ENCODE data around the gene TRIM42.

The TRIM42 gene

DNA sequence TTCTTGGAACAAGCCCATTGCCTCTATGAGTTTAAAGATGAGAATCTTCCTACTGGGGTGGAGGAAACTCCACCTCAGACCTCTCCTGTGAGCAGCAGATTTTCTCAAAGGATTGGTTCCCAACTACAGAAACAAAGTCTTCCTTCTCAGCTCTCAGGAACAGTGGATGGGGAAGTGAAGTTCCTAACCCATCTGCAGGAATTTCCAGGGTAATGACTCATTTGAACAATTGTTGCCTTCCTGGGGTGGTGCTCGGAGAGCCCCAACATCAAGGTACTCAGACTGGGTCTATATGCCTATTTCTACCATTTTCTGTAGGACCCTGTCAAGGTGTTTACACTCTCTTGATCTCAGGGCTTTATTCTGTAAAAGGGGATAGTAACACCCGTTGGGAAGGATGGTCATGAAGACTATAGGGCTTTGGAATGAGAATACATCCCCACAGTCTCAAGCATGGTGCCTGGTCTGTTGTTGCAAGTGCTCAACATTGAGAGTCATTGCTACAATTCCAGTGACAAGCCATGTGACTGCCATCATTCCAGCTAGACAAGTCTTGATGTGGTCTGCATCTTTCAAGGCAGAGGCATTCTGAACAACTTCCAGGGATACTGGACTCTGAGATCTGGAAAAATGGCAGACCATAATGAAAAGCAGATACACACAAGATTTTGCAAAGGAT lies 33.0 kb downstream of the TRIM42 start:
- no peak for DNase-seq (ENCODE audit: low spot score)

GRCh38 chr3:140711390-140712035 lies 33.6 kb downstream of the TRIM42 start:
- DNase-seq (ENCODE audit: low spot score) = no peak

DNA sequence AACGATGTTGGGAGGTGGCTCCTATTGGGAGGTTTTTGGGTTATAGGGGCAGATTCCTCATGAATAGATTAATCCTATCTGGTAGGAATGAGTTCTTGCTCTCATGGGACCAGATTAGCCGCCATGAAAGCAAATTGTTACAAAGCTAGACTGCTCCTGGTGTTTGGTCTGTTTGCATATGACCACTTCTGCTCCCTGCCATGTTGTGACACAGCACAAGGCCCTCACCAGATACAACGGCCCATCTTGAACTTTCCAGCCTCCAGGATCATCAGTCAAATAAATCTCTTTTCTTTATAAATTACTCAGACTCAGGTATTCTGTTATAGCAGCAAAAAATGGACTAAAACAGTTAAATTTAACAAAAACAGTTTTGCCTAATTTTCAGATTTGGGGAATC lies 34.4 kb downstream of the TRIM42 start:
- DNase-seq (ENCODE audit: low spot score) = no peak

- no peak for DNase-seq (ENCODE audit: low spot score)
Measured at GRCh38 chr3:140715035-140715434, 37.2 kb downstream of the TRIM42 start.

DNA sequence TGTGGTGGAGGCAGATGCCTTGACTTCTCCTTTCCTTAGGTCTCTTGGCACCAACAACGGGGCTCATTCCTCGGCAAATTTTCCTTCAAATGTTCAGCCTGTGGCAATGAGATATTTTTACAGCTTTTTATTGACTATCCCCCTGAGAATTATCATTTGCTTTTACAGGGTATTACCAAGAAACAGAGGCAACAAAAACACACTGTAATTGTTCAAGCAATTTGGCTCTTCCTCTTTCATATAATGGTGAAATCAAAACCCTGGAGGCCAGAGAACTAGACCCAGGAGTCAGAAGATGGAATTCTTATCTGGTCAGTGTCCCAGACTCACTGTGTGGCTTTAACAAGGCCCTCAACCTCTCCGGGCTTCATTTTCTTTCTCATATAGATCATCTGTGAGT lies 40.1 kb downstream of the TRIM42 start:
- DNase-seq (ENCODE audit: low spot score) = no peak

DNA sequence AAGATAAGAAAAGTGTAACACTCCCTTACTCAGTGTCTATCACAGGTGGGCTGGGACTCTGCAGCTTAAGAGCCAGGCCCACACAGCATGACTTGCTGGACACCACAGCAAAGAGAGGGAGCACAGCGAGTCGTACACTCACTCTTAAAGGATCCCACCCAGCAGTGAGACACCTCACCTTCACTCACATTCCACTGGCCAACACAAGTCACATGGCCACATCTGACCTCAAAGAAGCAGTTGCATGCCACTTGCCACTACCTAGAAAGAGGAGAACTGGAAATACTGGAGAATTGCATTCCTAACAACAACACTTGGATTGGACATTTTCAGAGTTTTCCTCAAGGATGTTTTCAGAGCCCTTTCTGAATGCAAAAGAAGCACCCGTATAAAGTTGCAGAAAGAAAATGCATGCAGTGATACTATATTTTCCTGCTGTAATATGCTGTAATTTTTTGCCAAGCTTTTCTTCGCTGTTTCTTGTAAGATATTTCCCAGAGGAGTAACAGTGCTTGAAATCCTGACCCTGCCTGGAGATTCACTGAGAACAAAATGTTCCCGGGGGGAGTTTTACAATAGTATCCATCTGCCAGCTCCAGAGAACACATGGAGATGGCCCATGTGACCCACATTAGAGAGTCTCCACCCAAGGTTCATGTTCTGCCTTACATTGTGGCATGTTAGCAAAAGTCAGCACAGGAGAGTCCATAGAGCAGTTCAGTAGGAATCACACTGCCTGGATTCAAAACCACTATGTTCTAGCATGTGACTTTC lies 42.2 kb downstream of the TRIM42 start:
- DNase-seq (ENCODE audit: low spot score) = no peak

DNA sequence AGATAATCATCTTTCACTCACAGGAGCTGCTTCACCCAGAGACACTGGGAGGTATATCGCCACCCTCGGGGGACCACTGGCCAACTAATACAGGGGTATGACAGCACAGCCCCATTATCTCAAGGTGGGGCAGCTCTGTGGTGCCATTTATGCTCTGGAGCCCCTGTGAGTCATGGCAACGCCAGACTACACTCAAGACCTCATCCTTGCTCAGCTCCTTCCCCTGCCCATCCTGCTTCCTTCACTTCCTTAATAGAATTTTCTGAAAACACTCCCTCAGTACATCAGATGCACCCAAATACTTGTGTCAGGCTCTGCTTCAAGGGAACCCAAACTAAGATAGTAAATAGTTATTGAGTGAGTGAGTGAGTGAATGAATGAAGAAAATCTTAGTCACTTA lies 45.7 kb downstream of the TRIM42 start:
- no peak for DNase-seq (ENCODE audit: low spot score)

DNA sequence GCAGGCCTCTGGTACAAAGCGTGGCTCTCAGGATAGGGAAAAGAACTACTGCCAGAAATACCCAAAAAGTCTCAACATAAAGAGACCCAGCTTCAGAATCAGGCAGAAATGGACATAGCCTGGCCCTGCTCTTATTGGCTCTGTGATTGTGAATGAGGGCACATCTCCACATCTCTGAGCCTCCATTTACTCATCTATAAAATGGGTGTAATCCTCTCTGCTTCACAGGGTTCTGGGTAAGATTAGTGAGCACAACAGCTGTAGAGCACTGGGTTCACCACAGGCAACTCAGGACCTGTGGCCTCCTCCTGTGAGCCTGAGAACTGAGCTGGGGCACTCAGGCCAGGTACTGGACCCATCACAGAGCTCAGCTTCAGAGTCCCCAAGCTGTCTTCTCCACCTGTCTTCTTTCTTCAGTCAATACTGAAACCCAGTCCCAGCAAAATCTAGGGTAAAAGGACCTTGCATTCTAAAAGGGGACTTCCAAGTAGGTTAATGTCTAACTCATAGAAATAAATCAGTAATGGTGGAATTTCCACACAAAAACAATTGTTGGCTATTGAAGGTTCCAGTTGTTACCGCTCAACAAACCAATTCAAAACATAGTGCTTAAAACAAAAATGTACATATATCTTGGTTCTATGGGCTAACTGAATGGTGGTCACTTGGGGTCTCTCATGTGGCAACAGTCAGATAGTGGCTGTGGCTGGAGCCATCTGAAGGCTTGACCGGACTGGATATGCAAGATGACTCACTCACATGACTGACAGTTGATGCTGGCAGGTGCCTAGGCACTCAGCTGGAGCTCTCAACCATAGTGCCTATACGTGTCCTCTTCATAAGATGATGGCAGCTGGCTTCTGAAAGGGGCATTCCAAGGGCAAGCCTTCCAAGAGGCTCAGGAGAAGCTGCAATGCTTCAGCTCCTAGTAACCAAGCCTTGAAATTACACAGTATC lies 47.3 kb downstream of the TRIM42 start:
- no peak for DNase-seq (ENCODE audit: low spot score)

GRCh38 chr3:140726066-140726465 lies 48.2 kb downstream of the TRIM42 start:
- DNase-seq (ENCODE audit: low spot score) = no peak

DNA sequence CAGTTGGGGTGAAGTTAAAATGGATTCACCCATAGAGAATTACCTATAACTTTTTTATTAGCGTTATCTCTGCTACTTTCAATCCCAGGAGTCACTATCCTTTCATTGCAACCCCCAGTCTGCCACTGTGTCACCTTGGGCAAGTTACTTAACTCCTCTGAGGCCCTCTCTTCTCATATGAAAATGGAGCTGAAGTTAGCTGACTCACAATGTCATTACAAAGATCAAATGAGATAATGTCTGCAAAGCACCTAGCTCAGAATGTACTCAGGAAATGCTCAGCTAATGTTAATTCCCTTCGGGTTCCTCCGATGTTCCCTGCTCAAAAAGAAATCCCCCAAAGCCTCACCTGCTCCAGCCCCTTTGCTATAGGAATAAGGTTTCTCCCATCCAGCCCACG lies 50.0 kb downstream of the TRIM42 start:
- no peak for DNase-seq (ENCODE audit: low spot score)

DNA sequence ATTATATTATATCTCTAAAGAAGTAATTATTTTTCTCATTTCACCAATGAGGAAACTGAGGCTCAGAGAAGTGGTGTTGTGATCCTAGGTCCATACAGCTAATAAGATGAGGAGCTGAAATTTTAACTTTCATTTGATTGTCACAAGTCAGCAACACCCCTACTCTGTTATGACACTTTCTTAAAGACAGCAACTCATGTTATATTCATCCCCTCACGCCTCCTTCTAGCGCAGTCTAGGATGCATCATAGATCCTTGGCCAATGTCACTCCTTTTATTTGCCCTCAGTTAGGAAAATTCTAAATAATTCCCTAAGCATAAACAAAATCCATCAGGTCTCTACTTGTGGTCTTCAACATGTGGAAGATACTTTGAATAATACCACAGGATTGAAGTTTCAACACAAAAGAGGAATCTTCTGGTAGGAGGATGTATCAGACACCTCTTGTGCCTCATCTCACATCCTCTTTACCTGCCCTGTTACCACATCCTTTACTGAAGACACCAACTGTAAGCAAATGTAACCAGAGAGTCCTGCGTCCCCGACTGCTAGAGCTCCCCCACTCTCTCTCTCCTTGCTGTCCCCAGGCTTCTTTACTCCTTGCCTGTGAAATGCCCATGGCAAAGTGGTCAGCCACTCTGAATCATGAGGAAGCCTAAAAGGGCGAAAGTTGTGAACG lies 53.7 kb downstream of the TRIM42 start:
- no peak for DNase-seq (ENCODE audit: low spot score)

DNA sequence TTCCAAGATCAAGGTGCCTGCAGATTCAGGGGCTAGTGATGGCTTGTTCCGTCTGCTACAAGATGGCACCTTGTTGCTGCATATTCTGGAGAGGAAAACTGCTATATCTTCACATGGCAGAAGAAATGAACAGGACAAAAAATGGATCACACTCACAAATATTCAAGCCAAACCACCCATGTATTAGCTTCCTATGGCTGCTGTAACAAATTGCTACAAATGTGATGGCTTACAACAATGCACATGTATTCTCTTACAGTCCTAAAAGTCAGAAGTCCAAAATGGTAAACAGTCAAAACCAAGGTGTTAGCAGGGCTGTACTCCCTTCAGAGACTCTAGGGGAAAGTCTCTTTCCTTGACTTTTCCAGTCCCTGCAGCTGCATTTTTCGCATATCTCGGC lies 55.8 kb downstream of the TRIM42 start:
- no peak for DNase-seq (ENCODE audit: low spot score)

DNA sequence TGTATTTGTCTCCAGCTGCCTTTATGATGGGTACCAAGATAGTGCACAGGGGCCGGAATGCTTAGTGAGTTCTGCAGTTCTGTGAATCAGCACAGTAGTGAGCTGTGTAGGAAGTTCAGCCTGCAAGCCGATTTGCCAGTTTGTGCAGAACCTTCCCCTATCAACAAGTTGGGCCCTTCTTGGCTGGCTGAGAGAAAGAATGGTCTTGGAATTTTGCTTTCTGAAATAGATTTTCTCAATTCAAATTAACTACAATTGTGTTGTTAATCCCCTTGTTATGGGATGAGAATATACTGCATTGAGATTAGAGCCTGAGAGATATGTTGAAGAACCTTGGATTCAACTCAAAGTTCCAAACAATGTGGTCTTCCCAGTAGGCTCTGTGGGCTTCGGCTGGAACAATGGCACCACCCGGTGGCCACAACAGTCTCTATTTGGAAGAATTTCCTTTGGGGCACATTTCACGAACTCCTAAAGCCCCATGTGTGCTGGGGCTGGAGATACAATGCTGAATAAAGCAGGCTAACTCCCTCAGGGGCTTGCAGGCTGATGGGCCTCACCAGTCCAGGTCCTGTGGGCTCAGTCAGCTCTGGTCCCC lies 59.1 kb downstream of the TRIM42 start:
- peak; percentile 30 for DNase-seq (ENCODE audit: low spot score)

- no peak for DNase-seq (ENCODE audit: low spot score)
Measured at GRCh38 chr3:140742116-140742515, 64.3 kb downstream of the TRIM42 start.

DNA sequence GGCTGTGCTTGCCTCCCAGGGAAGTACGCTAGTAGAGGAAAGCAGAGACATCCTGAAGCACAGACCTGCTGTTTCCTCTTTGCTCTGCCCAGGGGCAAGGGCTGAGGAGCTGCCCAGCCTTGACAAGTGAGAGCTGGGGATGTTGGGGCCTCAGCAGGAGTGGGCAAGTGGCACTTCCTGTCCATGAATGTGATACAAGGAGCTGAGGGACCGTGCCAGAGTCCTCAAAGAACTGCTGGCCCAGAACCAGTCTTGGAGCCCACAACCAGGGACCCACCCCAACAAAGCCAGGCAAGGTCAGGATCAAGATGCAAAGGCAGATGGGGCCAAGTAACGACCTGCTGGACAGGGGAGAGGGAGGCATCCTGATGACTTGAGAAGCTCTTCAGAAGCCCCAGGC lies 70.3 kb downstream of the TRIM42 start:
- no peak for DNase-seq (ENCODE audit: low spot score)

GRCh38 chr3:140748903-140749302 lies 71.0 kb downstream of the TRIM42 start:
- DNase-seq (ENCODE audit: low spot score) = no peak
